ENCODE measurements around the gene CALY. TPM values are rescaled to one million over a fixed set of nuclear protein-coding genes. Genes with fewer than 3 reads are reported as not detected.
"Not testable (repeated sequence)": the region's sequence is repeated elsewhere in the genome, so short reads cannot be mapped to it uniquely, and the experiment has no call there.

CALY gene, protein sequence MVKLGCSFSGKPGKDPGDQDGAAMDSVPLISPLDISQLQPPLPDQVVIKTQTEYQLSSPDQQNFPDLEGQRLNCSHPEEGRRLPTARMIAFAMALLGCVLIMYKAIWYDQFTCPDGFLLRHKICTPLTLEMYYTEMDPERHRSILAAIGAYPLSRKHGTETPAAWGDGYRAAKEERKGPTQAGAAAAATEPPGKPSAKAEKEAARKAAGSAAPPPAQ
- not detected for total RNA-seq

GRCh38 chr10:133336577-133337369 is at the start of gene CALY:
TSS of gene CALY (minus strand) at chr10:133336896. CDS start at chr10:133328989, 7,907 bp downstream.
- DNase-seq (ENCODE audit: low spot score), result no peak

- no peak for DNase-seq (ENCODE audit: low spot score)
These were observed 48.5 kb upstream of the CALY start for GRCh38 chr10:133385214-133385613.

DNA sequence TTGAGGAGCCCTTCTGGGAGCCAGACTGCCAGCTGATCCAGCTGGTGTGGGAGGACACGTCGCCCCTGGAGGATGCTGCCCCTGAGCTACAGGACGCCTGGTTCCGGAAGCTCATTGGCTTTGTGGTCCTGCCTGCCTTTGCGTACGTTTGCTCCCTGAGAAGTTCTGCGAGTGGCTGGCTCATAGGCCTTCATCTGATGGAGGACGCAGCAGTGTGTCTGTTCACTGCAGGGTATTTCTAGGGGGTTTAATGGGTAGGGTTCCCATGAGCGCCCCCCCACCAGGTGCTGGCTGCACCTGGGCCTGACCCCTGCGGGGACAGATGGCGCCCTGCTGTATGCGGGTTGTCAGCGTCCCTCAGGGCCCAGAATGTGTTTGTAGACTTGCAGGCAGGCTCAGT is 47.4 kb upstream of the CALY start:
- no peak for DNase-seq (ENCODE audit: low spot score)

GRCh38 chr10:133383551-133383950 is 46.9 kb upstream of the CALY start:
- no peak for DNase-seq (ENCODE audit: low spot score)

DNA sequence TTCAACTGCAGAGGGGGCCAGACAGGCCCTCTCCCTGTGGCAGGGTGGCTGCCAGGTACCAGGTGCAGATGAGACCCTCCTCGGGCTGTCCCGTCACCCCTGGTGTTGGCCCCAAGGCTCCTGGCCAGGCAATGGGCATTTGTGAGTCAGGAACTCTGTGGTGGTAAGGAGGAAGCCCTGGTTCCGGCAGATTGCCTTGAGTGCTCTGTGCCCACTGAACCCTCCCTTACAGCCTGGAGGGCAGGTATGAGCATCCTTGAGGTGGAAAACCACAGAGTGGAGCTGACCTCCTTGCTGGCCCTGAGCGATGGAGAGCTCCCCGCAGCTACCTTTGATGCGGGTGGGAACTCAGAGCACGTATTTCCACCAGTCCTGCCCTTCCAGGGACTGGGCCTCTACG is 44.3 kb upstream of the CALY start:
- DNase-seq (ENCODE audit: low spot score), result peak; percentile 41

DNA sequence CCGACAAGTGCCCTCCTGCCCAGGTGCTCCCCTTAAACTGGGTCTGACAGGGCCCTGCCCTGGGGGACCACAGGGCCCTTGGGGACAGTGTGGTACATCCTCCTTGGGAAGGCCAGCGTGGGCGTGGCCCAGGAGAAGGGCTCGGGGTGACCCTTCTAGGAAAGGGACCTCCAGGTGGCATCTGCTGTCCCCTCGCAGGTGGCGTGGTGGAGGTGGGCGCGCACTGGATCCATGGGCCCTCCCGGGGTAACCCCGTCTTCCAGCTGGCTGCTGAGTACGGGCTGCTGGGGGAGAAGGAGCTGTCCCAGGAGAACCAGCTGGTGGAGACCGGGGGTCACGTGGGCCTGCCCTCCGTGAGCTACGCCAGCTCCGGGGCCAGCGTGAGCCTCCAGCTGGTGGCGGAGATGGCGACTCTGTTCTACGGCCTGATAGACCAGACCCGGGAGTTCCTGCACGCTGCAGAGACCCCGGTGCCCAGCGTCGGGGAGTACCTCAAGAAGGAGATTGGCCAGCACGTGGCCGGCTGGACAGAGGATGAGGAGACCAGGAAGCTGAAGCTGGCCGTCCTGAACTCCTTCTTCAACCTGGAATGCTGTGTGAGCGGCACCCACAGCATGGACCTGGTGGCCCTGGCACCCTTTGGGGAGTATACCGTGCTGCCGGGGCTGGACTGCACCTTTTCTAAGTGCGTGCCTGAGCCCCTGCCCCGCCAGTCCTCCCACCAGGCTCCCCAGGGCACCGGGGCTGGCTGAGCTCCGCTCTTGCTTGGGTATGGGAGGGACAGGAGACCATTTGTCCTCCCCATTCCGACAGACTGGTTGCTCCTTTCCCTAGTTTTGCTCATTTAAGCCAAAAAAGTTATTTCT is 43.3 kb upstream of the CALY start:
- peak; percentile 62 for DNase-seq (ENCODE audit: low spot score)

GRCh38 chr10:133379152-133379800 is 42.6 kb upstream of the CALY start, which contains the start of gene PAOX:
TSS of gene PAOX (plus strand) at chr10:133379262. CDS start at chr10:133379317, 55 bp downstream.
- peak; percentile 75 for DNase-seq (ENCODE audit: low spot score)

GRCh38 chr10:133378251-133379096 is 41.8 kb upstream of the CALY start:
- peak; percentile 70 for DNase-seq (ENCODE audit: low spot score)

DNA sequence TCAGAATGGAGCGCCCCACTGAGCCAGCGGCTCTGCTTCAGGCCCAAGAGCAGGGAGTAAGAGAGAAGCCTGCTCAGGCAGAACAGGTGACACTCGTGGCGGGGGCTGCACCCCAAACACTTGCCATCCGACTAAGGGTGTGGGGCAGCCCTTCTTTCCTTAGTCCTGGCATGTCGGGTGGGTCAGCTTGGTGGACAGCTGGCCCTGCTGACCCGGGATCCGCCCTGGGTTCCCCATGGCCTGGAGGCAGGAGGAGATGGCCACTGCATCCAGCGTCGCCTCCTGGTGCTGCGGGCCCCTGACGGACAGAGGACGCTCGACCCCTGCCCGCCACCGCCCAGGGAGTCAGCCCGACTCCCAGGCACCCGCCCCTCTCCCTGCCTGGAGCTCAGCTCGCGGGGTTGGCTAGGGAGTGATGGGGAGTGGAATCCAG is 41.1 kb upstream of the CALY start:
- no peak for DNase-seq (ENCODE audit: low spot score)

DNA sequence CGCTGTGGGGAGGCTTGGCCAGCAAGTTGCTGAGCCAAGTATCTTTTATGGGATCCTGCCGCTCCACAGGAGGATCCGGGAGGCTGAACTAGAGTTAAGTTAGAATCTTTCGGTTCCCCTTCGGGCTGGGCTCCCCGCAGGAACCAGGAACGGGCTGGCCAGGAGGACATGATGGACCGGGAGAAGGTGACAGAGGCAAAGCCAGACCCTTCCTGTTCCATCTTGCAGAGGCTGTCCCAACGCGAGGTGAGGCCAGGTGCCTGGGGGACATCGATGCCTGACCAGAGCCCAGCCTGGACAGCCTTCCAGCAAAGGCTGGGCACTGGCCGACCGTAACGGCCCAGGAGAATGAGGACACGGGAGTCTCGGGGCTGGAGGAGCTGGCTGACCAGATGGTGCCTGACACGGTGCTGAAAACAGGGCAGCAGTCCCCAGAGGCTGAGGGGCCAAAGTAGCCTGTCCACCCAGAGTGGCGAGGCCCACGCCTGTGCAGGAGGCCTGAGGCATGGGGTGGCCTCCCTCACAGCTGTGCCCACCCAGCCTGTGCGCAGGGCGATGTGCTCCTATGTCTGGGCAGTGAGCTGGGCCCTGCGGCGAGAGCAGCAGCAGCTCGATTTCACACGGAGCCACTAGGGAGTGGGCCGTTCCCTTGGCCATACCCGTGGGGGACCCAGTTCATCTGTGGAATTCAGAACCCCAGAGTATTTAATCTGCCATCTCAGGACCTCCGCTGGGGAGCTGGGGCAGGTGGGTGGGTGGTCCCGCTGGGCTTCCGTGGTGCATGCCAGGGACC is 40.5 kb upstream of the CALY start:
- DNase-seq (ENCODE audit: low spot score), result no peak

GRCh38 chr10:133376183-133376582 is 39.5 kb upstream of the CALY start:
- DNase-seq (ENCODE audit: low spot score), result not testable (repeated sequence)

DNA sequence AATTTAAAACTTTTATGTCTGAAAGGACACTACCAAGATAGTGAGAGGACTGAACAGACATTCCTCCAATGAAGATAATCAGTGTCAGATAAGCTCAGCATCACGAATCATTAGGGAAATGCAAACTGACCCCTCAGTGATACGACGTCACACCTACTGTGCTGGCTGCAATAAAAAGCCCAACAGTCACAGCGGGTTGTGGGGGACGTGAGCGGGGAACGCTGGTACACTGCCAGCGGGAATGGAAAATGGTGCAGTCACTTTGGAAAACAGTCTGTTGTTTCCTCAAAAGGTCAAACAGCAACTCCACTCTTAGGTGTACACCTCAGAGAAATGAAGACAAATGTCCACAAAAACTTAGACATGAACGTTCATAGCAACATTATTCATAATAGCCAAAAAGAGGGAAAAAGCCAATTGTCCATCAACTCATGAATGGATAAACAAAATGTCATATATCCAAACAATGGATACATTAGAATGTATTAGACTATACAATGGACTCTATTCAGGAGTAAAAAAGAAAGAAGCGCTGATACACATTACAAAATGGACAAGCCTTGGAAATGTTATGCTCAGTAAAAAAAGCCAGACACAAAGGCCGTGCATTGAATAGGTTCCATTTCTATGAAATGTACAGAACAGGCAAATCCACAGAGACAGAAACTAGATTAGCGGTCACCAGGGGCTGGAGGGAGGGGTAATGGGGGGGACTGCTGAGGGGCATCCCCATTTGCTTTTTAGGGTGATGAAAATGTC is 38.8 kb upstream of the CALY start:
- DNase-seq (ENCODE audit: low spot score), result no peak

- DNase-seq (ENCODE audit: low spot score), result peak; percentile 96
These were observed 36.7 kb upstream of the CALY start, which contains the start of gene ECHS1 for GRCh38 chr10:133373174-133374090. TSS of gene ECHS1 (minus strand) at chr10:133373354. CDS start at chr10:133373333, 21 bp downstream.

DNA sequence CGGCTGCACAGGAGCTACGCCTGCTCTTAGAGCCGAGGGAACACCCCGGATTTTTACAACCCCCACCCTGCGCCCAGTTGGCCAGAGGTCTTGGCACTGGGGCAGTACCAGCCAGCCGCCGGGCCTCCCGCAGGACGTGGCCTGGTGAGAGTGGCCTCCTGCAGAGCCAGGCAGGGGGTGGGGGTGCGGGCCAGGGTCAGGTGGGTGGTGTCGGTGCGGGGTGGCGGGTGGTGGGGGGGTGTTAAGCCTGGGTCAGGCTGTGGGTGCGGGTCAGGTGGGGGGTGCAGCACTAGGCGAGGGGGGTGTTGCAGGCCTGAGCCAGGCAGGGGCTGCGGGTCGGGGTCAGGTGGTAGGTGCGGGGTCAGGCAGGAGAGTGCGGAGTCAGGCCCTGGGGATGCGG is 35.8 kb upstream of the CALY start:
- DNase-seq (ENCODE audit: low spot score), result no peak

DNA sequence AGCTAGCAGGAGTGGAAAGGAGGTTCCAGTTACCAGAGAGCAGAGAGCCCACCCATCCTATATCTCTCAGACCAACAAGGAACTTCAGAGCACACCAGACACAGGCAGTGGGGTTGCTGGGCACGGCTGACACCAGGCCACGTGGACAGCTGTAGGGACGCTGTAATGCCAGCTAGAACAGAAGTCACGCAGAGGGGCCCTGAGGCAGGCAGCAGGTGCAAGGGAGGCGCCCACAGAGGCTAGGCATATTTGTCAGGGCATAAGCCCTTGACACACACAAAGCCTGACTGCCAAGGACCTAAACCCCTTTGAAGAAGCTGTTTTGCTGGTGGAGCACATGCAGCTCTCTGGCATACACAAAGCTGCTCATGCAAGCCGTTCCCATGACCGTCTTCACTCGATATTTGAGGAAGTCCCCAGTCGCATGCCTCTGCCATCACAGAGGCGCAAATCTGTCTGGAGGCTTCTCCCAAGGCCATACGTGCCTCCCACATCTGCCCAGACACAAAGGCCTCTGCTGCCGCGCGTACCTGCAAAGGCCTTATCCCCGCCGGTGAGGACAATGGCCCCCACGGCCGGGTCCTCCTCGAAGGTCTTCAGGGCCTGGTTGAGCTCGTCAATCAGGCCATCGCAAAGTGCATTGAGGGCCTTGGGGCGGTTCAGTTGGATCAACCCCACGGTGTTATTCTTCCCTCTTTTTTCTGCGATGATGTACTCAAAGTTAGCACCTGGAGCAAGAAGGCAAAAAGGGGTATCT is 33.5 kb upstream of the CALY start:
- DNase-seq (ENCODE audit: low spot score), result no peak

DNA sequence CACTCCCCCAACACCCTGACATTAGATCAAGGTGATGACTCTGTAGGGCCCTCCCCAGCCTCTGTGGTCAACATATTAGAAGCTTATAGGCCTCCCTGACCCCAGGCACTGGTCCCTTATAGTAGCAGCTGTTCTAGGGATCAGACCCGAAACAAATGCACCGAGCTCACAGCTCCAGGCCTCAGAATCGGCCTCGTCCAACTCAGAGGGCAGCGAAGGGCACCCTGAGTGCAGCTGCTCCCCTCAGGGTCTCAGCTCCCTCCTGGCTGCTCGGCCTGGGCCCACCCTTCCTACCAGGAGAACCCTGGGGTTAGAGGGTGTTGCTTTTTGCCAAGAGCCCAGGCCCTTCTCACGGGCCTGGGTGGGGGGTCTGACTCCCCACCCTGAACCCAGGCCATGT is 31.5 kb upstream of the CALY start:
- DNase-seq (ENCODE audit: low spot score), result no peak

DNA sequence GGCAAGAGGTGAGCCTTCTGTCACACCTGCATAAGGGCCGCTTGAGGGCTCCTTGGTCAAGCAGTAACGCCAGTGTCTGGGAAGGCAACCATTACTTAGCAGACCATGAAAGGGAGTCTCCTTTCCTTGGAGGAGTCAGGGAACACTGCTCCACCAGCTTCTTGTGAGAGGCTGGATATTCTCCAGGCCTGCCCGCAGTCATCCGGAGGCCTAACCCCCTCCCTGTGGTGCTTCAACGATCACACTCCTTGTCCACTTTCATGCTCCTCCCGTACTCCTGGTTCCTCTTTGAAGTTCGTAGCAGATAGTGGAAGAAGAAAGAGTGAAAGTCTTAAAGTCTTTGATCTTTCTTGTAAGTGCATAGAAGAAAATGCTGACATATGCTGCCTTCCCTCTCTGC is 30.8 kb upstream of the CALY start:
- not testable (repeated sequence) for DNase-seq (ENCODE audit: low spot score)
